ENCODE data around the gene BHLHE23. TPM values are rescaled to one million over a fixed set of nuclear protein-coding genes. Genes with fewer than 3 reads are reported as not detected.

Gene BHLHE23
- total and polyA plus RNA-seq, 4 donors = not detected

- 88 to 92% methylated on average over 64 of the region's 64 CpGs for WGBS, 2 donors
These were observed 36.8 kb upstream of the BHLHE23 start for GRCh38 chr20:63043348-63044203.

DNA sequence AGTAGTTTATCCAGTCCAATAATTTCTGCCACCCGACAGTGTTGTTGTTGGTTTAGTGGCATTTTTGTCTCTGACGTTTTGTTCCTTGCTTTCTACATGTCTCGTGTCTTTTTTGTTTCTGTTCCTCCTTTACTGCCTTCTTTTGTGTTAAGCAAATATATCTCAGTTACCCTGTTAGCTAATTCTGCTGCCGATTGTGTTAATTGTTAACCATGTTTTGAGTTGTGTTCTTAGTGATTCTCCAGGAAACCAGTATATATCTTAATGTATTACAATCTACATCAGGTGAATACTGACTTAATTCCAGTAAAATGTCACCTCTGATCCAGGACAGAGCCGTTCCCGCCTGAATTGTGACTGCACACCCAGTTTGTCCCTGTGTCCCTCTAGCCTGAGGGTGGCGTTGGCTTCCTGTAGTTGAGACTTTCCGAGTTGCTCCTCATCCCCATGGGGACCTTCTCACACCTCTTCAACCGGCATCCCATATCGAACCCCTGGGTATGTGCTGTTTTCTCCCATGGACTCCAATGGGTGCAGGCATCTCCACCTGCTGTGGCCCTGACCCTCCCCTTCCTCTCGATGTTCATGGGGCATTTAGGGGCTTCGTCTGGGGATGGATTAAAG is 35.8 kb upstream of the BHLHE23 start:
- Histone ChIP-seq H3K9me3 (ENCODE audit: control insufficient read depth in 4 of 4, insufficient read depth in 3 of 4, low read length in 3 of 4) (peaks cover 0 to 7% (median 0%) of the 10 kb centered on the region in 4 donors), H3K9ac (ENCODE audit: insufficient read depth in 1 of 2, low read length in 2 of 2) (no peak overlapping the region), H3K36me3 (ENCODE audit: control insufficient read depth in 4 of 4, insufficient read depth in 4 of 4, low read length in 4 of 4) (no peaks in the 10 kb centered on the region), H3K4me3 (no peak overlapping the region), H3K27ac (ENCODE audit: low read depth in 1 of 2, low read length in 1 of 2) (no peak overlapping the region), H3K27me3 (ENCODE audit: control insufficient read depth in 3 of 3, insufficient read depth in 3 of 3, low read length in 2 of 3) (peaks cover 2 to 25% (median 14%) of the 10 kb centered on the region in 3 donors), H3K4me1 (ENCODE audit: control insufficient read depth in 5 of 5, insufficient read depth in 5 of 5, low read length in 5 of 5) (no peaks in the 10 kb centered on the region)
- DNase-seq (no peak), ATAC-seq (ENCODE audit: insufficient read depth, low FRiP score) (no peak)
- TF ChIP-seq, protein P1, sequence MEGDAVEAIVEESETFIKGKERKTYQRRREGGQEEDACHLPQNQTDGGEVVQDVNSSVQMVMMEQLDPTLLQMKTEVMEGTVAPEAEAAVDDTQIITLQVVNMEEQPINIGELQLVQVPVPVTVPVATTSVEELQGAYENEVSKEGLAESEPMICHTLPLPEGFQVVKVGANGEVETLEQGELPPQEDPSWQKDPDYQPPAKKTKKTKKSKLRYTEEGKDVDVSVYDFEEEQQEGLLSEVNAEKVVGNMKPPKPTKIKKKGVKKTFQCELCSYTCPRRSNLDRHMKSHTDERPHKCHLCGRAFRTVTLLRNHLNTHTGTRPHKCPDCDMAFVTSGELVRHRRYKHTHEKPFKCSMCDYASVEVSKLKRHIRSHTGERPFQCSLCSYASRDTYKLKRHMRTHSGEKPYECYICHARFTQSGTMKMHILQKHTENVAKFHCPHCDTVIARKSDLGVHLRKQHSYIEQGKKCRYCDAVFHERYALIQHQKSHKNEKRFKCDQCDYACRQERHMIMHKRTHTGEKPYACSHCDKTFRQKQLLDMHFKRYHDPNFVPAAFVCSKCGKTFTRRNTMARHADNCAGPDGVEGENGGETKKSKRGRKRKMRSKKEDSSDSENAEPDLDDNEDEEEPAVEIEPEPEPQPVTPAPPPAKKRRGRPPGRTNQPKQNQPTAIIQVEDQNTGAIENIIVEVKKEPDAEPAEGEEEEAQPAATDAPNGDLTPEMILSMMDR (IDR thresholded peaks at IDR 0.05; ENCODE audit: control extremely low read depth, extremely low read depth) = no peak
- 59 to 69% methylated on average over 12 of the region's 12 CpGs for WGBS, 2 donors

More at GRCh38 chr20:63043348-63044203, 36.8 kb upstream of the BHLHE23 start:
- Histone ChIP-seq H3K4me3 (no peak overlapping the region), H3K27ac (ENCODE audit: low read depth in 1 of 2, low read length in 1 of 2) (no peak overlapping the region), H3K36me3 (ENCODE audit: control insufficient read depth in 4 of 4, insufficient read depth in 4 of 4, low read length in 4 of 4) (no peaks in the 10 kb centered on the region), H3K9me3 (ENCODE audit: control insufficient read depth in 4 of 4, insufficient read depth in 3 of 4, low read length in 3 of 4) (peaks cover 0 to 5% (median 0%) of the 10 kb centered on the region in 4 donors), H3K9ac (ENCODE audit: insufficient read depth in 1 of 2, low read length in 2 of 2) (no peak overlapping the region), H3K27me3 (ENCODE audit: control insufficient read depth in 3 of 3, insufficient read depth in 3 of 3, low read length in 2 of 3) (peaks cover 0 to 22% (median 14%) of the 10 kb centered on the region in 3 donors), H3K4me1 (ENCODE audit: control insufficient read depth in 5 of 5, insufficient read depth in 5 of 5, low read length in 5 of 5) (no peaks in the 10 kb centered on the region)
- TF ChIP-seq, protein P1 (IDR thresholded peaks at IDR 0.05; ENCODE audit: control extremely low read depth, extremely low read depth) = no peak
- ATAC-seq (ENCODE audit: insufficient read depth, low FRiP score) (no peak), DNase-seq (no peak)

- Histone ChIP-seq H3K36me3 (ENCODE audit: control insufficient read depth in 4 of 4, insufficient read depth in 4 of 4, low read length in 4 of 4) (no peaks in the 10 kb centered on the region), H3K27me3 (ENCODE audit: control insufficient read depth in 3 of 3, insufficient read depth in 3 of 3, low read length in 2 of 3) (peaks cover 4 to 30% (median 16%) of the 10 kb centered on the region in 3 donors), H3K4me1 (ENCODE audit: control insufficient read depth in 5 of 5, insufficient read depth in 5 of 5, low read length in 5 of 5) (no peaks in the 10 kb centered on the region), H3K9ac (ENCODE audit: insufficient read depth in 1 of 2, low read length in 2 of 2) (no peak overlapping the region), H3K9me3 (ENCODE audit: control insufficient read depth in 4 of 4, insufficient read depth in 3 of 4, low read length in 3 of 4) (peaks cover 0 to 7% (median 0%) of the 10 kb centered on the region in 4 donors), H3K4me3 (no peak overlapping the region), H3K27ac (ENCODE audit: low read depth in 1 of 2, low read length in 1 of 2) (no peak overlapping the region)
- 82 to 86% methylated on average over 7 of the region's 7 CpGs for WGBS, 2 donors
- no peak for ATAC-seq (ENCODE audit: insufficient read depth, low FRiP score)
- DNase-seq = no peak
- TF ChIP-seq, protein P1 (IDR thresholded peaks at IDR 0.05; ENCODE audit: control extremely low read depth, extremely low read depth) = no peak
These were observed 35.0 kb upstream of the BHLHE23 start for GRCh38 chr20:63041776-63042175.
